HG03460 (cell line): Measurements from ENCODE around the gene CLMN.

Experiments used
- ATAC-seq: cut with Tn5 transposase; IDR thresholded peaks from one replicate; pipeline ENCODE4 v1.9.1; 2021; ENCODE audit not compliant: unreplicated experiment

Gene CLMN

GRCh38 chr14:95319312-95320077, at the start of gene CLMN:
Gene CLMN, minus strand, starts transcription at chr14:95319908. Its CDS starts 116 bp downstream, at chr14:95319792.
- ATAC-seq = no peak

GRCh38 chr14:95365401-95365800, 45.7 kb upstream of the CLMN start:
- no peak for ATAC-seq

- no peak for ATAC-seq
Observed at GRCh38 chr14:95364481-95365209, 44.9 kb upstream of the CLMN start.

- no peak for ATAC-seq
Observed at GRCh38 chr14:95363468-95363954, 43.8 kb upstream of the CLMN start.

GRCh38 chr14:95362138-95362494, 42.4 kb upstream of the CLMN start:
- no peak for ATAC-seq

- ATAC-seq = no peak
Observed at GRCh38 chr14:95361373-95362137, 41.8 kb upstream of the CLMN start.

- ATAC-seq = no peak
Observed at GRCh38 chr14:95360828-95361227, 41.1 kb upstream of the CLMN start.

- ATAC-seq = no peak
Observed at GRCh38 chr14:95359994-95360826, 40.5 kb upstream of the CLMN start.

- ATAC-seq = no peak
Observed at GRCh38 chr14:95356245-95356869, 36.6 kb upstream of the CLMN start.

- no peak for ATAC-seq
Observed at GRCh38 chr14:95355422-95355821, 35.7 kb upstream of the CLMN start.

- no peak for ATAC-seq
Observed at GRCh38 chr14:95354834-95355233, 35.1 kb upstream of the CLMN start.

GRCh38 chr14:95353664-95354063, 34.0 kb upstream of the CLMN start:
- ATAC-seq = no peak

- ATAC-seq = no peak
Observed at GRCh38 chr14:95353007-95353406, 33.3 kb upstream of the CLMN start.

GRCh38 chr14:95352481-95352880, 32.8 kb upstream of the CLMN start:
- ATAC-seq = no peak

- ATAC-seq = no peak
Observed at GRCh38 chr14:95349241-95349640, 29.5 kb upstream of the CLMN start.

- ATAC-seq = no peak
Observed at GRCh38 chr14:95348395-95349080, 28.8 kb upstream of the CLMN start.

- ATAC-seq = no peak
Observed at GRCh38 chr14:95346820-95347219, 27.1 kb upstream of the CLMN start.

GRCh38 chr14:95346266-95346665, 26.6 kb upstream of the CLMN start:
- ATAC-seq = no peak

GRCh38 chr14:95345032-95345431, 25.3 kb upstream of the CLMN start:
- ATAC-seq = no peak

- no peak for ATAC-seq
Observed at GRCh38 chr14:95344536-95344935, 24.8 kb upstream of the CLMN start.
